NCI-H2171 treated with DMSO at 0.1 percent for 48 hours (cell line): ENCODE data around the gene ING4.

ENCODE experiments used
- DNase-seq: peaks from one replicate; lab custom pipeline; 2025; lab: John Stamatoyannopoulos, UW

The ING4 gene

DNA sequence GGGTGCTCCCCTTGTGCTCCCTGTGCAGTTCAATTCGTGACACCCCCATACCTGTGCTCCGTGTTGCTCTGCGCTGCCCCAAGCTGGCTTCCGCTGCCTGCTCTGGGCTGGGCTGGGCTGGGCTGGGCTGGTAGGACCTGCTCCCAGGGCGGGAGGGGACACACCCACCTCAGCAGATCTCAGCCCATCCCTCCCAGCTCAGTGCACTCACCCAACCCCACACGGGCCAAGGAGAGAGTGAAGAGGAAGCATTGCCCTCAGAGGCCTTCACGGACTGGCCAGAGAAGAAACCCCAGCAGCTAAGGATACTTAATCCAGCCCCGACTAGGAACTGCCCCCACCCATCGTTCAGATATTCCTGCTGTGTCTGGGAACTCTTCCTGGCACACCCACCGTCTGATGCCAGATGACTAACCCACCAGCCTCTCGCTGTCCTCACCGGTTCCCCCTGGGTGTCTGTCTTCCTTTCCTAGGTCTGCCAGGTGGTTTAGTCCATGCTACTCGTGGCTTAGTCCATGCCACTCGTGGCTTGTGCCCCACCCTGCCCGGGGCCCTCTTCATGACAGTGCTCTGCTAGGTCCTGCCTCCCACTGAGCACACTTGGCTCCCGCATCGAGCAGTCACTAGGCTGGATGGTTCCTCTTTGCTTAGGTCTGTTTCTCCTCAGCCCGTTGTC lies 26.9 kb downstream of the ING4 start, which contains the start of gene LPAR5:
LPAR5 (minus strand) TSS at position 104 of the 676 bp plus-strand sequence. CDS start 14,711 bp downstream, outside the sequence.
- no peak for DNase-seq

DNA sequence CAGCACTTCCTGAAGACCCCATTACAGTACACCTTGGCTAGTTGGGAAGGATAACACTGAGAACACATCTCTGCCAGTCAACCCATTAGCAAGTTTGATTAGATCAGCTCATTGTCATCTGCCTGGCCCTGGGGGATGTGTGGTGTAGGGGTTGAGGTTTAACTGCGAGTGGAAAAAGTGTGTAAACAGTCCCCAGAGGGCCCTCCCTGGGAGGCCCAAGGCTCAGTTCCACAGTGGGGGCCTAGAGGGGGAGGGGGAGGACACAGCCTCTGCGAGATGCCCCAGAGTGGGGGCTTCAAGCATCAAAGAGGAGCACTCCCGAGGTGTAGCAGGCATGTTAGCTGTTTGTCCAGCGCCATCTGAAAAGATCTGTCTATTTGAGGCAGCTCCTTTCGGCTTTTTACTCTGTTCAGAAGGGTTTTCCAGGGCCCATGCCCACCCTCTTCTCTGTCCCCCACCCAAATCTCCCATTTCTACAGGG lies 27.5 kb downstream of the ING4 start:
- peak; percentile 69 for DNase-seq

- peak; percentile 90 for DNase-seq
These were observed 30.6 kb downstream of the ING4 start for GRCh38 chr12:6632026-6632983.

- DNase-seq = no peak
These were observed 31.4 kb downstream of the ING4 start for GRCh38 chr12:6631549-6631961.

DNA sequence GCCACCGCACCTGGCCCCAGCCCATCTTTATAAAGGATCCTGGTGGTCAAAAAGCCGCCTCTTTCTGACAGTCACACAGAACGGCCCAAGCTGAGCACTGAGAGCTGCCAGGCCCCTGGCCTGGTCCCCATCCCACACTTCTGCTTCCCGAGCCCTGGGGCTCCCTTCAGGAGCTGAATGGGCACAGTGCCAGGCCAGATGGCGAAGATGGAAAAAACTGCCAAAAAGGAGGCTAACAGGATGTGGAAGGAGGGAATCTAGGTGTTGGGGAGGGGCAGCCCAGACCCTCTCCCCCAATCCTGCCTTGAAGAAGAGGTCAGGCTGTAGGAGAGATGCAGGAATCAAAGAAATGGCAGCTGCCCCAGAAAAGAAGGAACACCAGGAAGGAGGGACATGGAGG lies 32.2 kb downstream of the ING4 start:
- peak; percentile 100 for DNase-seq

GRCh38 chr12:6627616-6628015 lies 35.3 kb downstream of the ING4 start:
- DNase-seq = no peak

GRCh38 chr12:6626654-6627283 lies 36.1 kb downstream of the ING4 start:
- DNase-seq = no peak

DNA sequence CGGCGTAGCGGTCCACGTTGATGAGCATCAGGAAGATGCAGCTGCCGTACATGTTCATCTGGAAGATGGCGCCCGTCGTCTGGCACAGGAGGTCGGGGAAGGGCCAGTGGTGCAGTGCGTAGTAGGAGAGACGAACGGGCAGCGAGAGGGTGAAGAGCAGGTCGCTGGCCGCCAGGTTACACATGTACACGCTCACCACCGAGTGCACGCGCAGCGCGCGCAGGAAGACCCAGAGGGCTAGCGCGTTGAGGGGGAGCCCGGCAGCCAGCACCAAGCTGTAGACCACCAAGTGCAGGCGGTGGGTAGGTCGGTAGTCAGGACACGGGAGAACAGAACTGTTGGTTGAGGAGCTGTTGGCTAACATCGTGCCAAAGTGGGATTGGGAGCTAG lies 42.0 kb downstream of the ING4 start:
- no peak for DNase-seq

GRCh38 chr12:6620137-6620884 lies 42.6 kb downstream of the ING4 start:
- no peak for DNase-seq

DNA sequence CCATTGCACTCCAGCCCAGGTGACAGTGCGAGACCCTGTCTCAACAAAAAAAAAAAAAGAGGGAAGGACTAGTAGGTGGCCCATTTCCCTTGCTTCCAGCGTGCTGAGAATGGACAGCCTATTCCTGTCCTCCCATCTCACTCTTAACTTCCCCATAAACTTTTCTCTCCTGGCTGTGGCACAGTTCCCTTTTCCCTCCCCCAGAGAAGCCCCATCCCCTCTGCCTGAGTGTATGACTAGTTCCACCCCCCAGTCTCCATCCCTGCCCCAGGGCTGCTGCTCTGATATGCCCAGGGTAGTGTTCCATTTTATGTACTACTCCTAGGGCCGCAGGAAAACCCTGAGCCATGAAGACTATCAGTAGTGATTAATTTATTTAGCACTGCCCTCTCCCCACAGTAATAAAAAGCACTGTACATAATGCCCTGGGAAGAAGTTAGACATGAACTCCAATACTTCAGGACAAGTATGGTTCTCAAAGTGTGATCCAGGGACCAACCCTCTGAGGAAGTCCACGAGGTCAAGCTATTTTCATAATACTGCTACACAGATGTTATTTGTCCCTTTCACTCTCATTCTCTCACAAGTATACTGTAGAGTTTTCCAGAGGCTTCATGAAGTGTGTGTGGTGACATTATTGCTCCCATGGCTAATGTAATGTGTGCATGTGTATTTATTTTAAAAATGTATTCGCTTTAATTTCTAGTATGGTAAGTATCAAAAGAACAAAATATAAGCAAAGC lies 44.3 kb downstream of the ING4 start:
- DNase-seq = no peak

DNA sequence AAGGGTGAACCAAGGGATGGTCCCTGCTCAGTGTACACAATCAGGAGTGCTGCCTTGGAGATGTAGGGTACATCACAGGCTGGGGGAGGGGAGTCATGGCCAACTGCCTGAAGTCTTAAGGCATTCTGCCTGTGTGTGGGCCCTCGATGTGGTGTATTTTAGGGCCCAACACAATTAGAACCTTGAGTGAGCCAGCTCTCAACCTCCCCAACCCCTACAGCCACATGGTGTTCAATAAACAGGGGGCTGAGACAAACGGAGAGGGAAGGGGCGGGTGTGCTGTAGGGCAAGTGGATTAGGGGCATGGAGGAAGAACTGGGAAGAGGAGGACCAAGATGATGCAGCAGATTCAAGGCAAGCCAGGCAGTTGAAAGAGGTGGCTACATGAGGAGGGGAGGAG lies 47.1 kb downstream of the ING4 start:
- DNase-seq = no peak

DNA sequence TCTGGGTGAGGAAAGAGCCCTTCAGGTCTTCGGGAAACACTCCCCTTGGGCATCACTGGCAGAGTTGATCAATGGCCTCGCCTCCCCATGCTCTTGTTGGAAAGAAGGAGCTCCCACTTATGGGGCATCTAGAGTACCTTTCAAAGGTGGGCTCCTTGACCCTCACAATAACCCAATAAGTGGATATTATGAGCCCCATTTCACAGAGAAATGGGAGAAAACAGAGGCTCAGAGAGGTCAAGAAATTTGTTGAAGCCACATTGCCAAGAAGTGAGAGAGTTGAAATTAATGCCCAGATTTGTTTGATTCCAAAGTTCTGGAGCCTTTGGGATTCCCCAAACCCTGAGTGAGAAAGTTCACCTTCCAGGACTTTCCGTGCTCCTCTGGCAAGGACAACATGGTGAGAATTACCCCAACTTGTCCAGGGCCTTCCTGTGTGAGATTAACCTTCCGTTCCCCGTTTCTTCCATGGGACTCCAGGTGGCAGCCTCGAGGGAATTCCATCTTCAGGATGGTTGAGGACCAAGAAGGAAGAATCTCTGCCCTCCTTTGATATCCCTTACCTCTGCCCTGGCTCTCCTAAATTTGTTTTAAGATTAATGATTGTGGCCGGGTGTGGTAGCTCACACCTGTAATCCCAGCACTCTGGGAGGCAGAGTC lies 48.3 kb downstream of the ING4 start:
- DNase-seq = no peak

DNA sequence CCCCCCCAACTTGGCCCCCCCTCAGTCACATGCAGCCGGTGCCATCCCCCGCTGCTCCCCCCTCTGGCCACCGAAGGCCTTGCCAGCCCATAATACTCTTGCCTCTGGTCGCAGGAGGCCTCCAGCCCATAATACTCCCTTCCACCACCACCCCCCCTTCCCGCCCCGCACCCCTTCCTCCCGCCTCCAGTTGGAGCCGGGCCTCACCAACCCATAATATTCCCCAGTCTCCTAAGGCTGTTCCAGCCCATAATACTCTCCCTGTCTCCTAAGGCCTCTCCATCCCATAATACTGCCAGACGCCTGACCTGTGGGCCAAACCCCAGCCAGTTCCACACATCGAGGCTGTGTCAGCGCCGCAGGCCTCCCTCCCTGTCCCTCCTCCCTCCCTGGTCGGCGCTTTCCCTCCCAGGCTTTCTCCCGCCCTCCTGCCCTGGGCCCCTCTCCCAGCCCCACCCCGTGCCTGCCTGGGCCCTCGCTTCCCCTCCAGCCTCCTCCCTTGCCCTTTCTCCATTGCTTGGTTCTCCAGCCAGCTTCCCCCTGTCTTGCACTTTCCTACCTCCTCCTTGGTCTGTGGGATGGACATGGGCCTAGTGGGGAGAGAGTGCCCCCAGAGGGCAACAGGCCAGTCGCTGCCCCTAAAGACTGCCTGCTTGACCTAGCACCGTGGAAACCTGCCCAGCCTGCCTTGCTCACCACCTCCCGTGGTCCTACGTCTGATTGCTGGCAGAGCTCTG lies 49.0 kb downstream of the ING4 start:
- no peak for DNase-seq

DNA sequence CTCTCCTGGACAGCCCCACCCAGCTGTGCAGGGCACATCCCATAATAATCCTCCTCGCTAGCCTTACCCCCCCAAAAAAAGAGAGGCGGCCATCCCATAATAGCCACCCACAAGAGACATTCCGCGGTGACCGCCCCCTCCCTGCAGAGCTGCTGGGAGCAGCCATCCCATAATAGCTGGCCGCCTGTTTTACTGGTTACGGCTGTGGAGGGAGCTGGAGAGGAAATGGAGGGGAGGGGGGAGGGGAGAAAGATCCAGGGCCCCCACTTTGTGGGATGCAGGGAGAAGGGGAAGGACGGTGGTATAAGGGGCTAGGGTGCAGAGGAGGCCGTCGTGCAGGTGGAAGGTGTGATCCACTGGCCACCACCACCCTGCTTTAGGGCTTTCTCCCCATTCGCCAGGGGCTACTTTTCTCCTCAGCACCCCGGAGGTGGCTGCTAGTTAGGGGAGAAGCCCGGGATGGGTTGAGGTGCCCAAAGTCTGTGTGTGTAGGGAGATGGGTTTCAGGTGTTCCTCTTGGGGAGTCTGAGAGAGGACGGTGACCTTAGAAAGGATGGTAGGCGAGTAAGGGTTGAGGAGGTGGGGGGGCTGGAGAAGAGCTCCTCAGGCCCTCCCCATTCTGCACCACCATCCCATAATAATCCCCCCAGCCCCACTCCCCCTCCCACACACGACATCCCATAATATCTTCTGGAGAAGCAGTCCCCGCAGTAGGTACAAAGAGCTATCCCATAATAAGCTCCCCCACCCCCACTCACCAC lies 49.7 kb downstream of the ING4 start:
- no peak for DNase-seq

- DNase-seq = no peak
These were observed 50.3 kb downstream of the ING4 start for GRCh38 chr12:6612652-6613014.

DNA sequence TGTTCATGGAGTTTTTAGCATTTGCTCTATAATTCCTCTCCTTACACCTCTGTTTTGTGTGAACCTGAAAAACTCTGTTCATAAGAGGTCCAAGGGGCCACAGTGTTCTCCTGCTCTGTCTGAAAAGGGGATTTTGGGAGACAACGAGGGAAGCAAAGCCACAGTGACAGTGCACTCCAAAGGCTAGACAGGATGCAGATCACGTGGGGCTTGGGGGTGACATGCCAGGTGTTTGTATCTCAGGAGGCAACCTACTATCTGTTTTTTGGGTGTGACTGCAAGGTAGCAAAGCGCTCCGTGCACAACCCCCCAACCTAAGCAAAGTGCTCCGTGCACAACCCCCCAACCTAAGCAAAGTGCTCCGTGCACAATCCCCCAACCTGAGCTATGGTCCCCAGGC lies 50.7 kb downstream of the ING4 start:
- no peak for DNase-seq

DNA sequence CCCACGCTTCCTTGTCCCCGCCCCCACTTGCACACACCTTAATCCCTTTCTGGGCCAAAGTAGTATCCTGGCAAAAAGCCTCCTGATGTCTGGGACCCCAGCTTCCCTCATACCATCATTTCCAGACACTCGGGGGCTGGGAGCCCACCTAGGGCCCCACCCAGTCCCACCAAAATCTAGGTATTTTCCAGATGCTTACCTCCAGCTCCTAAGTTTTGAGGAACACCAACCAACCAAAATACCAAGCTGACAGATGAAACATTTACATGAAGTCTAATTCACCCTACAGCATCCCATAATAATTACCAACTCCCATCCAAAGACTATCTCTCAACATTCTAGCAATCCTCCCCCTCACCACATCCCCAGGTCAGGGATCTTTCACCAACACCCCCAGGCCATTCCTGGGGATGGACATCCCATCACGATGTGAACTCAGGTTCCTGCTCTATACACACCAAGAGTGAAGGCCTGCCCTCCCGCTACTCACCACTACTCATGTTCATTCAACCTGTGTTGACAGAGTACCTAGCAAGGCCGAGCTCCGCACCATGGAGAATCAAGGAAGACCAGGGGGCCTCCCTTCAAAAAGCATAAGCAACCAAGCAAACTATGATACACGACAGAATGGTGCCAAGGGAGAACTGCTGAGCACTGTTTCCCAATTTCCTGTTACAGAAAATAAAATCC lies 54.2 kb downstream of the ING4 start:
- DNase-seq = peak; percentile 73

DNA sequence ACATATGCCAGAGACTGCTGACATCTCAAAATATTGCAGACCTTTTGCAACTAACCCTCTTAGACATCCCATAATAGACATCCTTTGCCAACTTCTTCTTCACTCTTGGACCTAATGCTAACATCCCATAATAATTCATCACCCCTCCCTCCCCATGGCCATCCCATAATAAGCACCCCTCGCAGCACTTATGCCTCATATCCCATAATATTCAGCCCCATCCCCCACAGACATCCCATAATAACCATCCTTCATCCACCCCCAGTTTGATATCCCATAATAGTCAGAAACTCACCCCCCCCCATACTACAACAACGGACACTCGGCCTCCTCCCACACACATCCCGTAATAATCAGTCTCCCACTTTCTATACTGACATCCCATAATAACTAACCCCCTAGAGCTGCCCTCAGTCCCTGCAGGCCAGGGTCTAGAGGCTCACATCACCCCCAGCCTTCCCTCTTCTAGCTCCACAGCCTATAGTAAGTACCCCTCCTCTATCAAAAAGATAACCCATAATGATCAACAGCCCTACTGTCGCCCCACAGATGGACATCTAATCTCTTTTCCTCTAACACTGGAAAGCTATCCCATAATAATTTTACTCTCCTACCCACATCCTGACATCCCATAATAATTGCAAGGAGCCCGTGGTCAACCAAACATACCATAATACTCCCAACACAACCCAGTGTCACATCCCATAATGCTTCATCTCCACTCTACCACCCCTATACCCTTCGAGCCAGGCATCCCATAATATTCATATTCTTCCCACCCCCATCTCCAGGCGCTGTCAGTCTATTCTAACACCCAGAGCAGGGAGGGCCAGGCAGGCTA lies 54.9 kb downstream of the ING4 start:
- DNase-seq = peak; percentile 93
